Endodermal cell (in vitro differentiated cells): ENCODE measurements around the gene PDZD7. TPM values are rescaled to one million over a fixed set of nuclear protein-coding genes. Genes with fewer than 3 reads are reported as not detected.

ENCODE experiments used
- DNase-seq: peaks from one replicate; pipeline ENCODE4 v3.0.0-alpha.2; 2017
- H3K27ac ChIP-seq: 2 replicates; pipeline ENCODE4 v1.5.1; 2013; ENCODE audit warnings: mild to moderate bottlenecking, low read depth, low read length, moderate library complexity
- H3K27me3 ChIP-seq: 2 replicates; pipeline ENCODE4 v1.6.1; 2013; ENCODE audit warnings: mild to moderate bottlenecking, low read length, moderate library complexity; ENCODE audit not compliant: insufficient read depth, control insufficient read depth, poor library complexity, severe bottlenecking
- H3K36me3 ChIP-seq: 2 replicates; pipeline ENCODE4 v1.7.0; 2013; ENCODE audit warnings: mild to moderate bottlenecking, low read length, moderate library complexity; ENCODE audit not compliant: control insufficient read depth, insufficient read depth
- H3K4me1 ChIP-seq: one replicate; pipeline ENCODE4 v1.7.0; 2013; ENCODE audit warnings: low read length; ENCODE audit not compliant: control insufficient read depth, insufficient read depth
- H3K4me3 ChIP-seq: 2 replicates; pipeline ENCODE4 v1.5.1; 2013; ENCODE audit warnings: mild to moderate bottlenecking, low read length, moderate library complexity
- H3K9ac ChIP-seq: 2 replicates; pipeline ENCODE4 v1.6.1; 2013; ENCODE audit warnings: mild to moderate bottlenecking, low read length, moderate library complexity; ENCODE audit not compliant: poor library complexity, severe bottlenecking; ENCODE audit errors: extremely low read depth
- H3K9me3 ChIP-seq: 2 replicates; pipeline ENCODE4 v1.6.1; 2013; ENCODE audit warnings: mild to moderate bottlenecking, low read length, moderate library complexity; ENCODE audit not compliant: control insufficient read depth
- H3K27ac Mint-ChIP-seq: 2 replicates; pipeline ENCODE4 v1.8.0; 2020; ENCODE audit warnings: mixed read lengths
- H3K27me3 Mint-ChIP-seq: 2 replicates; pipeline ENCODE4 v1.8.0; 2021; ENCODE audit warnings: mild to moderate bottlenecking, mixed read lengths; ENCODE audit not compliant: insufficient read depth
- H3K36me3 Mint-ChIP-seq: 2 replicates; pipeline ENCODE4 v1.8.0; 2020; ENCODE audit warnings: low read depth, mixed read lengths
- H3K4me1 Mint-ChIP-seq: 2 replicates; pipeline ENCODE4 v1.8.0; 2020; ENCODE audit warnings: mixed read lengths
- H3K4me3 Mint-ChIP-seq: 2 replicates; pipeline ENCODE4 v1.8.0; 2020; ENCODE audit warnings: mild to moderate bottlenecking, moderate library complexity, mixed read lengths
- H3K9me3 Mint-ChIP-seq: 2 replicates; pipeline ENCODE4 v1.8.0; 2020; ENCODE audit warnings: mild to moderate bottlenecking, mixed read lengths
- CTCF ChIP-seq: fragments of 200-600 bp; sonication (generic); conservative IDR thresholded peaks from 2 replicates; pipeline ENCODE4 v1.5.0; 2021; ENCODE audit warnings: antibody characterized with exemption, mild to moderate bottlenecking
- WGBS, 2 experiments: methylation state at CpG; one replicate each; pipeline versions ENCODE4 v1.1.5 to v1.1.7; 2013; ENCODE audit warnings: missing lambda C conversion rate in 2 of 2, mixed read lengths in 1 of 2; ENCODE audit not compliant: insufficient coverage in 1 of 2, insufficient read length in 1 of 2; 5-methylcytosine and 5-hydroxymethylcytosine counted together
- total RNA-seq, 2 donors: library from RNA; stranded (reverse); fragmentation: NEBNext Ultra II Directional in 1 of 2; extraction: Animal tissue kit (Norgen Biotek cat#: 25700) in 1 of 2; gene quantifications; 2 replicates in 1 of 2; 3 replicates in 1 of 2; pipeline ENCODE4 v1.2.1, GENCODE V29; 2021

The PDZD7 gene
- total RNA-seq, 2 donors from 2014 or later: 0.49 to 1.1 TPM

GRCh38 chr10:100998183-100998990 lies 32.5 kb downstream of the PDZD7 start:
- Histone ChIP-seq H3K4me1 (peaks cover 3% of the 10 kb centered on the region), H3K36me3 (peaks cover 25% of the 10 kb centered on the region), H3K4me3 (peak overlapping the region; percentile 88), H3K27me3 (no peaks in the 10 kb centered on the region), H3K9ac (peak overlapping the region; percentile 78), H3K27ac (peak overlapping the region; percentile 97), H3K9me3 (no peaks in the 10 kb centered on the region)
- Mint-ChIP-seq H3K27ac (peak overlapping the region; percentile 91), H3K27me3 (no peaks in the 10 kb centered on the region), H3K4me1 (peaks cover 39% of the 10 kb centered on the region), H3K9me3 (no peaks in the 10 kb centered on the region), H3K36me3 (peaks cover 12% of the 10 kb centered on the region), H3K4me3 (peak overlapping the region; percentile 67)
- peak; percentile 89 for DNase-seq
- WGBS, 2 experiments: 12 to 19% methylated on average over 10 to 25 of the region's 25 CpGs
- TF ChIP-seq CTCF: no peak

GRCh38 chr10:100997360-100998182 lies 33.4 kb downstream of the PDZD7 start:
- Histone ChIP-seq H3K27me3 (no peaks in the 10 kb centered on the region), H3K9ac (peak overlapping the region; percentile 78), H3K4me1 (peaks cover 3% of the 10 kb centered on the region), H3K9me3 (no peaks in the 10 kb centered on the region), H3K36me3 (peaks cover 21% of the 10 kb centered on the region), H3K27ac (peak overlapping the region; percentile 97), H3K4me3 (peak overlapping the region; percentile 88)
- 0 to 1% methylated on average over 9 to 66 of the region's 66 CpGs for WGBS, 2 experiments
- Mint-ChIP-seq H3K4me3 (peak overlapping the region; percentile 67), H3K9me3 (no peaks in the 10 kb centered on the region), H3K4me1 (peaks cover 39% of the 10 kb centered on the region), H3K27me3 (no peaks in the 10 kb centered on the region), H3K27ac (peak overlapping the region; percentile 95), H3K36me3 (peaks cover 11% of the 10 kb centered on the region)
- peak; percentile 94 for TF ChIP-seq CTCF
- DNase-seq: peak; percentile 97

- peaks cover 11% of the 10 kb centered on the region for H3K36me3 Mint-ChIP-seq
- H3K27me3 Mint-ChIP-seq: no peaks in the 10 kb centered on the region
Measured at GRCh38 chr10:100996678-100997359, 34.1 kb downstream of the PDZD7 start.

More at GRCh38 chr10:100996678-100997359, 34.1 kb downstream of the PDZD7 start:
- Histone ChIP-seq H3K9ac (peak overlapping the region; percentile 78), H3K4me1 (peaks cover 3% of the 10 kb centered on the region), H3K36me3 (peaks cover 16% of the 10 kb centered on the region), H3K4me3 (peak overlapping the region; percentile 88), H3K27me3 (no peaks in the 10 kb centered on the region), H3K27ac (no peak overlapping the region), H3K9me3 (no peaks in the 10 kb centered on the region)
- DNase-seq: peak; percentile 92
- Mint-ChIP-seq H3K4me1 (peaks cover 39% of the 10 kb centered on the region), H3K27ac (peak overlapping the region; percentile 96), H3K4me3 (peak overlapping the region; percentile 67), H3K9me3 (no peaks in the 10 kb centered on the region)
- no peak for TF ChIP-seq CTCF
- 5 to 20% methylated on average over 6 to 45 of the region's 46 CpGs for WGBS, 2 experiments
